Gastrocnemius medialis (tissue), 4 donors: ENCODE results near the gene SIK1. TPM values are rescaled to one million over a fixed set of nuclear protein-coding genes. Genes with fewer than 3 reads are reported as not detected.
A peak's percentile ranks its signal among the peaks of the same experiment; 100 is the strongest.
"Not testable (repeated sequence)": the region's sequence is repeated elsewhere in the genome, so short reads cannot be mapped to it uniquely, and the experiment has no call there.

Experiments used
- ATAC-seq, 2 donors: fragments of 150-250 bp; one replicate each; pipeline ENCODE4 v1.9.1; 2016
- DNase-seq, 2 donors: peaks; one replicate each; pipeline ENCODE4 v3.0.0-alpha.2; 2019
- H3K27ac ChIP-seq, 4 donors: fragments of 200-600 bp; sonication (generic); 1 replicate in 1 of 4; 2 replicates in 3 of 4; pipeline ENCODE4 v1.5.1; 2016 to 2018; ENCODE audit warnings: mild to moderate bottlenecking in 2 of 4, moderate library complexity in 1 of 4
- H3K27me3 ChIP-seq, 3 donors: fragments of 200-600 bp; sonication (generic) in 2 of 3; 1 replicate in 1 of 3; 2 replicates in 2 of 3; pipeline versions ENCODE4 v1.5.1 to v1.6.0; 2016 to 2019; ENCODE audit warnings: mild to moderate bottlenecking in 1 of 3, moderate library complexity in 1 of 3
- H3K36me3 ChIP-seq, 2 donors: fragments of 200-600 bp; sonication (generic) in 1 of 2; one replicate each; pipeline ENCODE4 v1.5.1; 2017 to 2018
- H3K4me1 ChIP-seq, 2 donors: fragments of 200-600 bp; sonication (generic) in 1 of 2; one replicate each; pipeline ENCODE4 v1.5.1; 2016 to 2017; ENCODE audit warnings: mild to moderate bottlenecking in 2 of 2
- H3K4me3 ChIP-seq, 4 donors: fragments of 200-600 bp; sonication (generic) in 3 of 4; 1 replicate in 1 of 4; 2 replicates in 3 of 4; pipeline ENCODE4 v1.5.1; 2016 to 2019; ENCODE audit warnings: mild to moderate bottlenecking in 2 of 4
- H3K9me3 ChIP-seq, 3 donors: fragments of 200-600 bp; sonication (generic) in 2 of 3; 1 replicate in 1 of 3; 2 replicates in 2 of 3; pipeline ENCODE4 v1.5.1; 2016 to 2019
- in situ Hi-C, 4 donors: fragments of 200-750 bp; cut with MboI; loops; one replicate each; pipeline versions ENCODE4 v1.15.0 to v1.8.0; 2017; ENCODE audit warnings: low sequenced_read_pairs in 4 of 4
- intact Hi-C: fragments of 100-400 bp; cut with DNase I; formaldehyde crosslinking; loops from one replicate; pipeline ENCODE4 v1.15.1; 2023; ENCODE audit warnings: low total_unique reads
- total RNA-seq, 4 donors: library from RNA; depleted of rRNA; stranded (reverse); fragments of >200 nt; gene quantifications; one replicate each; pipeline versions ENCODE4 v1.1.0 to v1.2.3, GENCODE V29; 2016

The SIK1 gene
- total RNA-seq, 4 donors from 2014 or later, result 0.36 to 12.8 (median 1.9) TPM

DNA sequence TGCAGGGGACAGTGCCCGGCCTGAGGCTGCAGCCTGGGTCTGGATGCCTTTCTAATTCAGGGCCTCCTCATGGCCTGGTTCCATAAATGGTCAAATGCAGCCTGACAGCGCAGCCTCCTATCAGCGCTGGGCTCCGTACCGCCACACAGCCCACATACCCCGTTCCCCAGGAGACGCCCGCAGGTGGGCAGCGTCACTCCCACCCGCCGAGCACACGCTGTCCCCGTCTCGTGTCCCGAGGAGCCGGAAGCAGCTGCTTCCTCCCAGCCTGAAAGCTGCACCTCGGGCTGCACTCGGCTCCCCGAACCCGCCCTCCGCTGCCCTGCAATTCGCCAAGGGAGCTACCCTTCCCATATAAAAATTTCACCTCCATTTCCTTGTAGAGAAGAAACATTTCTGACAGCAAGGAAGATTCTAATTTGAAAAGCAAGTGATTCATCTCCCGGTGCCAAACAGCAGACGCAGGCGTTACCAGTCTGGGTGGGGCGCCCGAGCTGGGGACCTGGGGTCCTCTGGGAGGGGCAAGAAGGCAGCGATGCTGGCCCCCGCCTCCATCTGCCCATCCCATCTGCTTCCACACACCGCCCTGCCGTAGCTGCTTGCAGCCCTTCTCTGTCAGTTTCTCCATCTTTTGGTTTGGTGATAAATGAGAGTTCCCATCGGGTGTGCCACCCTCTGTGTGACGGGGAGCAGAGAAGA, 29.8 kb upstream of the SIK1 start:
- in situ Hi-C loops, DNase-seq, H3K36me3 ChIP-seq, H3K27me3 ChIP-seq, H3K27ac ChIP-seq, H3K4me3 ChIP-seq, H3K9me3 ChIP-seq, intact Hi-C loops, H3K4me1 ChIP-seq: not testable (repeated sequence)
- peak; percentile 50 to 73 for ATAC-seq

DNA sequence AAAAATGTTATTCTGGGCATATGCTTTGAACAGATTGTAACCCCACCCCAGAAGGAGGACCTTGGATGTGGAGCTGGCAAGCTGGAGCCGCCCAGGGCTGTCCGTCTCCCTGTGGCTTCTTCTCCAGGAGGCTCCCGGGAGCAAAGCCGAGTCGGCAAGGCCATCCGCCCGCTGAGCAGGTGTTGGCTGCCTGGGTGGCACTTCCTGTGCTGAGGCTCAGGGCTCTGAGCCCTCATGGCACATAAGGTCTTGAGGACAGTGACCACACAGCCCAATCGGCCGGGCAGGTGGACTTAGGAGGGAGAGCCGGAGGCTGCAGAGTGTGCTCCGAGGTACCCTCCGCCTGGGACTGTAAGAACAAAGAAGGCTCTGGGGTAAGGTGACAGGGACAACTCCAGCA, 28.8 kb upstream of the SIK1 start:
- H3K36me3 ChIP-seq, in situ Hi-C loops, H3K9me3 ChIP-seq, H3K4me1 ChIP-seq, H3K4me3 ChIP-seq, intact Hi-C loops, H3K27me3 ChIP-seq, DNase-seq, H3K27ac ChIP-seq: not testable (repeated sequence)
- ATAC-seq, result peak; percentile 45 to 64

DNA sequence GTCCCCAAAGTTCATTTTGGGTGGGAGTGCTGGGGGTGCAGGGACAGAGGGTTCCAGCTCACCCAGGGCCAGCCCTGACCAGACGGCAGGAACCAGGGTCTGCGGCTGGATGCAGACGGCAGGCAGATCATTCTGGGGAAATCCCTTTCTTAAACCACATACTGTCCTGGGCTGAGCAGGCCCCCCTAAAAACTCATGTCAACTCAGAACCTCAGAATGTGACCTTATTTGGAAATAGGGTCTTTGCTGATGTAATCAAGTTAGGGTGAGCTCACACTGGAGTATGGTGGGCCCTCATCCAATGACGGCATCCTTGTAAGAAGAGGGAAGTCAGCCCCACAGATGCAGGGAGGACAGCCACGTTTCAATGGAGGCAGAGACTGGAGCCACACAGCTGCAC, 27.2 kb upstream of the SIK1 start:
- DNase-seq, H3K4me1 ChIP-seq, ATAC-seq, H3K27ac ChIP-seq, H3K27me3 ChIP-seq, H3K9me3 ChIP-seq, in situ Hi-C loops, intact Hi-C loops, H3K36me3 ChIP-seq, H3K4me3 ChIP-seq: not testable (repeated sequence)

DNA sequence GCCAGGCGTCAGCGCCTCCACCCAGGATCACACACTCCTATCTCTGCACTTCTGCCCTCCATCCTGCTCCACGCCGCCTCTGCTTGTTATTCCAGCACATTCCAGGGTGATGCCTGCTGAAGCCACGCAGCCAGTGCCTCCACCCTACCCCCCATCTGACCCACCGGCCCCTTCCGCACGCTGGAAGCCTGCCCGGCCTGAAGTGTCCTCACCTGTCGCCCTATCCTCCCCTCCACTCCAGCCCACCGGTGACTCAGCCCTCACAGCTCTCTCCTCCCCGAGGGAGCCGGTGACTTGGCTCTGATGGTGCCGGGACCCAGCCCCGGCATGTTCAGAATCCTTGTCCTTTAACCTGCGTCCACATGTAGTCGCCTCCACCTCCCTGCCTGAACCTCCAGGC, 24.9 kb upstream of the SIK1 start:
- DNase-seq, ATAC-seq, in situ Hi-C loops, H3K27me3 ChIP-seq, intact Hi-C loops, H3K4me1 ChIP-seq, H3K4me3 ChIP-seq, H3K9me3 ChIP-seq, H3K36me3 ChIP-seq, H3K27ac ChIP-seq: not testable (repeated sequence)

DNA sequence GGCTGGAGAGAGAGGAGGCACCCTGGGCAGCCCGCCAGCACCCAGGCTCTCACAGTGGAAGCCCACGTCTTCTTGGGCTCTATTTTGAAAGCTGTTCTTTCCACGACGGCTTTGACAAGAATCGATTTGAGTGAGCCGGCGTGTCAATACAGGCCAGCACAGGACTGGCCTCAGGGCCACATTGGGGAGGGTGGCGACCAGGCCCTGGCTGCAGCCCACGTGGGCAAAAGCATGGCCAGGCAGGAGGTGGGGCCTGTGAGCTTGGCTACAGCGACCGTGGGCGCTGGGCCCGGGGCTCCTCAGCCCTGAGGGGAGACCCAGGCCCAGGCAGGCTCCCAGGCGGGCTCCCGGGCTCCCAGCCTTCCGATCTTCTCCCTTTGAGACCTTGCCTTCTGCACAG, 23.4 kb upstream of the SIK1 start:
- ATAC-seq, DNase-seq, in situ Hi-C loops, H3K27me3 ChIP-seq, intact Hi-C loops, H3K27ac ChIP-seq, H3K4me1 ChIP-seq, H3K36me3 ChIP-seq, H3K9me3 ChIP-seq, H3K4me3 ChIP-seq: not testable (repeated sequence)

DNA sequence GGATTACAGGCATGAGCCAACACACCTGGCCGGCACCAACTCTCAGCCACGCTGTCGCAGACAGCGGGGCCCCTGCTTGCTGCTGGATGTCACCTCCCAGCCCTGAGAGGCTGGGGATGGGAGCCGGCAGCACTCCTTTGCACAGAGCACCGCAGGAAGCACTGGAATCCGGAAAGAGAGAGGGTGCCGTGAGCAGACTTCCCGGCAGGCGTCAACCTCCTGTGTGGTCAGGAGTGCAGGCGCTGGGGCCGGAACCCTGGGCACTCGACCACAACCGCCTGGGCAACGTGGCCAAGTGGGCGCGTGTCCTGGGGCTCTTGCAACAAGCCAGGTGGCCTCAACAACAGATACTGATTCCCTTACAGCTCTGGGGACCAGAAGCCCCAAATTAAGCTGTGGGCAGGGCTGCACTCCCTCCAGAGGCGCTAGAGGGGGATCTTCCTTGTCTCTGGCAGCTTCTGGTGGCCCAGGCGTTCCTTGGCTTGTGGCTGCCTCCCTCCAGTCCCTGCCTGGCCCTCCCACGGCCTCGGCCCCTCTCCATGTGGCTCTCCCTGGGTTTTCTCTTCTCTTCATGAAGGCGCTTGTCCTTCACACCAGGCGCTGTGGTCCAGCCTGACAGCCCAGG, 20.5 kb upstream of the SIK1 start:
- intact Hi-C loops, H3K27ac ChIP-seq, H3K36me3 ChIP-seq, H3K4me1 ChIP-seq, in situ Hi-C loops, H3K27me3 ChIP-seq, DNase-seq, H3K4me3 ChIP-seq, ATAC-seq, H3K9me3 ChIP-seq: not testable (repeated sequence)

DNA sequence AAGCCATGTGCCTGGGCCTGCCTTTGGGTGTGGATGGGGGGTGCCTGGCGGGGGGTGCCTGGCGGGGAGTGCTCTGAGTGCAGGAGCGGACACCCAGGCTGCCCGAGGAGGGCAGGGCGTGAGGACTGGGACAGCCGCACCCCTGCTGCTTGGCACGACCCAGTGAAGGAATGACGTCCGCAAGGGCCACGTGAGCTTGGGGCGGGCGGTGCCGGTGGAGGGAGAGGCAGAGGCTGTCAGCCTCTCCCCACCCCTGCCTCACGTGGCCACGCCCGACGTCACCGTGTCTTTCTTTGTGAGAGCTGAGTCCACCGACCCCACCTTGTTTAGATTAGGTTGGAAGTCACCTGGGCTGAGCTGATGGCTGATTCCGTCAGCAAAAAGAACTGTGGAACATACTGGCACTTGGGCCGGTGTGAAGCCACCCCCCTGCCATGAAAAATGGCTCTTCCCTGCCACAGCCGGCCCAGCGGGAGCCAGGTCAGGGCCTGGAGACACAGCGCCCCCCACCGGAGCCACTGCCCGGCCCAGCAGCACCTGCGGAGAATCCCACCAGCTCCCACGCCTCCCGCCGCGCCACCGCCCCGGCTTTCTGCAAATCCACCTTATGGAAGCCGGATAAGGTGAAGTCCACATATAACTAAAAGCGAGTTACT, 19.5 kb upstream of the SIK1 start:
- in situ Hi-C loops, H3K4me3 ChIP-seq, H3K27ac ChIP-seq, H3K9me3 ChIP-seq, H3K27me3 ChIP-seq, H3K36me3 ChIP-seq, ATAC-seq, DNase-seq, intact Hi-C loops, H3K4me1 ChIP-seq: not testable (repeated sequence)

DNA sequence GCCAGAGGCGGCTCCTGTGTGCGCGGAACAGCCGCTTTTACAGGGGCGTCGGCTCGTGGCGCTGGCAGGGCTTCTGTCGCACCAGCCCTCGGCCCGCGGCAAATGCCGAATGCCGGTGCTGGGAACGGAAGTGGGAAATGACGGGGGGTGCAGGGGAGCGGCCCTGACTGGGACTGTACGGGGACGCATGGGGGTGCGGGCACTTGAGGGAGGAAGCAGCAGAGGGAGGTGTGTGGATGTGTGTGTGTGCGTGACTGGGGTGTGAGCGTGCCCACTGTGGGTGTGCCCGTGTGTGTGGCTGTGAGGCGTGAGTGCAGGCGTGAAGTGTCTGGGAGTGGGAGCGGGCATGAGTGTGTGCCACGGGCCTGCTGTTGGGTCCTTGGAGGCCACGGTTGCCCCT, 17.6 kb upstream of the SIK1 start:
- intact Hi-C loops, H3K4me1 ChIP-seq, ATAC-seq, in situ Hi-C loops, H3K36me3 ChIP-seq, H3K9me3 ChIP-seq, H3K27ac ChIP-seq, DNase-seq, H3K4me3 ChIP-seq, H3K27me3 ChIP-seq: not testable (repeated sequence)

DNA sequence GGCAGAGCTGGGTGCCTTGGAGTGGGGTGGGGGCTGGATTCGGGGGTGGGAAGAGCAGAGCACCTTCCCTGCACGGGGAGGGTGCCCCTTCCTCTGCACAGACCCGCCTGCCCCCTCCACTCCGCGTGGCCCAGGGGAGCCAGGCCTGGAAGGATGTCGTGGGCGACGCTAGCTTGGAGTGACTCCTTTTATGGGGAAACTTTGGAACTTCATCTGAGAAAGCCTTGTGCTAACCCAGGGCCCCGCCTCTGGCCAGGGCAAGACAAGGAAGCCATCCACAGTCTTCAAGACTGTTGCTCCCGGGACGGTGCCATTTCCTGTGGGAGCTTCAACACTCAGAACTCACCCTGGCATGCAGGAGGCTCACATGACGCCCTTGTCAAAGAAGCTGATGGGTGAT, 15.6 kb upstream of the SIK1 start:
- intact Hi-C loops, result not testable (repeated sequence)
- peak in 1 of 2 donors; percentile 36 for ATAC-seq

DNA sequence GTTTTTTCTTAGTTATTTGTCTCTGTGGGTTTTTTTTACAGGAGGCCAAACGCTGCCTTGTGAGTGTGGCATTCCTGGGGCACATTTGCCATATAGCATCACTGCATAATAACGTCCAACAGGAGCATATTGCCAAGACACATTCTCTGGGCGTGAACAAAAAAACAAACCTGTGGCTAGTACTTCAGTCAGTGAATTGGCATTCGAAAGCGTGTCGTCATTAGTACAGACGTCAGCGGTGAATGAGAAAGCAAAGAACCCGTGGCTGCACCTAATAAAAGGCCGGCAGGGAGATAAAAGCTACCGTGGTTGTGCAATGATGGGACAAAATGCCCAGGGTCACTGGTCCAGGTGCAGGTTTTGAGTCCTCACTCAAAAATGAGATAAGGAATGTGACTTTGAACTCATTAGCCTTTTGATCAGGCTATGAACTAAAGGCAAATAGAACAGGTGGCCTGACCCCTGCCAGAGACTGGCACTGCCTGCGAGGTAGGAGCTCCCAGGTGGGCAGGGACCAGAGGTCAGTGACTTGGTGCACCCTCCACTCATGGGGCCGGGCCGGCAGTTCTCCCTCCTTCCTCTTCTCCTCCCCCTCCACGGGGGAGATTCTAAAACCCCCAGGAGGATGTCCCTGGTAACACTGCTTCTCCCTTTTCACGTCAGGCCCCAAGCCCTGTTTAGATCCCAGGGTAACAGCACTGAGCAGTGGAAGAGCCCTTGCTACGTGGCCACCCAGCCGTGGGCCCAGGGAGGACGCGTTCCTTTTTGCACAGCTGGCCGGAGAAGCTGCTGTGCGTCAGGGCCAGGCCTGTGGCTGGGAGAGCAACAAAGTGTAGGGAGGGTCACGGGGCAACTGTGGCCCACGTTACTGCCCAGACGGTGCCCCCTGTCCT, 14.2 kb upstream of the SIK1 start:
- H3K36me3 ChIP-seq, H3K4me1 ChIP-seq, H3K9me3 ChIP-seq, in situ Hi-C loops, intact Hi-C loops, DNase-seq, H3K27ac ChIP-seq, H3K27me3 ChIP-seq, ATAC-seq, H3K4me3 ChIP-seq: not testable (repeated sequence)

More for the DNA sequence above, 15.6 kb upstream of the SIK1 start:
- DNase-seq, in situ Hi-C loops, H3K9me3 ChIP-seq, H3K4me3 ChIP-seq, H3K36me3 ChIP-seq, H3K4me1 ChIP-seq, H3K27ac ChIP-seq, H3K27me3 ChIP-seq: not testable (repeated sequence)

DNA sequence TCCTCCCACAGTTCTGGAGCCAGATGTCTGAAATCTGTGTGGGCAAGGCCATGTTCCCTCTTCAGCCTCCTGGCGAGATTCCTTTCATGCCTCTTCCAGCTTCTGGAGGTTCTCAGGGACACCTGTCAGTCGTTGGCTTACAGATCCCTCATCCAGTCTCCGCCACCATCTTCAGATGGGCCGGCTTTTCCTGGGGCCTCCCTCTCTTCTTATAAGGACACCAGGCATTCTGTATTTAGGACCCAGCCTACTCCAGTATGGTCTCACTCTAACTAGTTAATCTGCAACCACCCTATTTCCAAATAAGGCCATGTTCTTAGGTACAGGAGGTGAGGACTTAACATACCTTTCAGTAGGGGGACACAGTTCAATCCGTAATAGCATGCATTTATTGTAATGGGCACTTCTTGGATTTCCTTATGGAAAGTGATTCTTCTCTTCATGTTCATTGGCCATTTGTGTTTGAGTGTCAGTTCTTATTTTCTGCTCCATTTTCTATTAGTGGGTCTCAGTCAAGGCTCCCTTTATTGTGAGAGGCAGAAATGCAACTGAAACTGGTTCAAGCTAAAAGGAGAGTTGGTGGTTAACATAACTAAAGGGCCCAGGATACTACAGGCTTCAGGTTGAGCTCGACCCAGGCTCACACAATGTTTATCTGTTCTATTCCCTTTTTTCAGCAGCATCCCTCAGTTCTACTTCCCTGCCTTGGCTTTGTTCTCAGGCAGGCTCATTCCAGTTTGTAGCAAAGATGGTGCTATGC, 12.6 kb upstream of the SIK1 start:
- H3K4me1 ChIP-seq, ATAC-seq: not testable (repeated sequence)

More for the DNA sequence above, 12.6 kb upstream of the SIK1 start:
- in situ Hi-C loops, H3K9me3 ChIP-seq, intact Hi-C loops, DNase-seq, H3K4me3 ChIP-seq, H3K27ac ChIP-seq, H3K27me3 ChIP-seq, H3K36me3 ChIP-seq: not testable (repeated sequence)
